NCI-H748 (cell line): ENCODE data around the gene GDF15.
A peak's percentile ranks its signal among the peaks of the same experiment; 100 is the strongest.
"Not testable (repeated sequence)": the region's sequence is repeated elsewhere in the genome, so short reads cannot be mapped to it uniquely, and the experiment has no call there.

Source experiments
- DNase-seq: peaks from one replicate; lab custom pipeline; 2025; ENCODE audit not compliant: unreplicated experiment; lab: John Stamatoyannopoulos, UW

The GDF15 gene, protein sequence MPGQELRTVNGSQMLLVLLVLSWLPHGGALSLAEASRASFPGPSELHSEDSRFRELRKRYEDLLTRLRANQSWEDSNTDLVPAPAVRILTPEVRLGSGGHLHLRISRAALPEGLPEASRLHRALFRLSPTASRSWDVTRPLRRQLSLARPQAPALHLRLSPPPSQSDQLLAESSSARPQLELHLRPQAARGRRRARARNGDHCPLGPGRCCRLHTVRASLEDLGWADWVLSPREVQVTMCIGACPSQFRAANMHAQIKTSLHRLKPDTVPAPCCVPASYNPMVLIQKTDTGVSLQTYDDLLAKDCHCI

DNA sequence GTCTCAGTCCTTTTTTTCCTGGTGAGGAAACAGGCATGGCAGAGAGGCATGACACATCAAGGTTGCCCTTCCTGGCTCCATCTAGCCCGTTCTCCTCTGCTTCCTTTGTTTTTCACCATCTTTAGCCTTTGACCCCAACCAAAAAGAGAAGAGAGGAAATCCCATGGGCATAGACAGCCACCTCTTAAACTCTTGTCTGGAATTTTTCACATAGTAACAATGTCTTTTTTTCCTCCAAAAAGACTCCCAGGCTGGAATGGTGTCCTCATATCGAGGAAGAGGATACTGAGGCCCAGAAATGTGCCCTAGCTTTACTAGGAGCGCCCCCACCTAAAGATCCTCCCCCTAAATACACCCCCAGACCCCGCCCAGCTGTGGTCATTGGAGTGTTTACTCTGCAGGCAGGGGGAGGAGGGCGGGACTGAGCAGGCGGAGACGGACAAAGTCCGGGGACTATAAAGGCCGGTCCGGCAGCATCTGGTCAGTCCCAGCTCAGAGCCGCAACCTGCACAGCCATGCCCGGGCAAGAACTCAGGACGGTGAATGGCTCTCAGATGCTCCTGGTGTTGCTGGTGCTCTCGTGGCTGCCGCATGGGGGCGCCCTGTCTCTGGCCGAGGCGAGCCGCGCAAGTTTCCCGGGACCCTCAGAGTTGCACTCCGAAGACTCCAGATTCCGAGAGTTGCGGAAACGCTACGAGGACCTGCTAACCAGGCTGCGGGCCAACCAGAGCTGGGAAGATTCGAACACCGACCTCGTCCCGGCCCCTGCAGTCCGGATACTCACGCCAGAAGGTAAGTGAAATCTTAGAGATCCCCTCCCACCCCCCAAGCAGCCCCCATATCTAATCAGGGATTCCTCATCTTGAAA, at the start of gene GDF15:
Gene GDF15 (plus strand): TSS at position 484 of the 868 bp plus-strand sequence. CDS start 32 bp downstream, at position 516.
- peak; percentile 47 for DNase-seq

DNA sequence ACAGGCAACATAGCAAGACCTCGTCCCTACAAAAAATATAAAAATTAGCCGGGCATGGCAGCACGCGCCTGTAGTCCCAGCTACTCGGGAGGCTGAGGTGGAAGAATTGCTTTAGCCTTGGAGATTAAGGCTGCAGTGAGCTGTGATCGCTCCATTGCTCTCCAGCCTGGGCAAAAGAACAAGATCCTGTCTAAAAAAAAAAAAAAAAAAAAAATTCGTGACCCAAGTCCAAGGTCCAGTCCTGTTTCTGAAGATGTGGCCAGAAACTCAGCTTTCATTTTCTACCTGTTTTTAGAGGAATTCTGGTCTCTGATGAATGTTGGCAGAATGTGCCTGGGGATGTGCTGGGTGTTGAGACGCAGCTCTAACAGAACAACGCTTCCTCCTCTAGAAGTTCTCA, 47.4 kb upstream of the GDF15 start:
- no peak for DNase-seq

DNA sequence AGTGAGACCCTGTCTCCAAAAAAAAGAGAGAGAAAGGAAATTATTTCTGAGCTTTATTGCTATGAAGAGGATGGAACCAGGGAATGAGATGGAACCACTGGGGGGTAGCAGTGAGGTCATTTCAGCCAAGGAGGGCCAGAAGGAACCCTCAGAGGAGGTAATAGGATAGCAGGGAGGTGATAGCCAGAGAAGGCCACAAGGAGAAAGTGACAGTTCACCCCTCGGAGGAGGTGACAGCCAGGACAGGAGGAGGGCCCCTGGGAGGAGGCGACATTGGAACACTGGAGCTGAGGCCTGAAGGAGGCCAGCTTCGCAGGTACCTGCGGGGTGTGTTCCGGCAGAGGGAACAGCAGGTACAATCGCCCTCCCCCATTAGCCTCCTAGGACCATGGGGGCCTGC, 46.2 kb upstream of the GDF15 start:
- no peak for DNase-seq

DNA sequence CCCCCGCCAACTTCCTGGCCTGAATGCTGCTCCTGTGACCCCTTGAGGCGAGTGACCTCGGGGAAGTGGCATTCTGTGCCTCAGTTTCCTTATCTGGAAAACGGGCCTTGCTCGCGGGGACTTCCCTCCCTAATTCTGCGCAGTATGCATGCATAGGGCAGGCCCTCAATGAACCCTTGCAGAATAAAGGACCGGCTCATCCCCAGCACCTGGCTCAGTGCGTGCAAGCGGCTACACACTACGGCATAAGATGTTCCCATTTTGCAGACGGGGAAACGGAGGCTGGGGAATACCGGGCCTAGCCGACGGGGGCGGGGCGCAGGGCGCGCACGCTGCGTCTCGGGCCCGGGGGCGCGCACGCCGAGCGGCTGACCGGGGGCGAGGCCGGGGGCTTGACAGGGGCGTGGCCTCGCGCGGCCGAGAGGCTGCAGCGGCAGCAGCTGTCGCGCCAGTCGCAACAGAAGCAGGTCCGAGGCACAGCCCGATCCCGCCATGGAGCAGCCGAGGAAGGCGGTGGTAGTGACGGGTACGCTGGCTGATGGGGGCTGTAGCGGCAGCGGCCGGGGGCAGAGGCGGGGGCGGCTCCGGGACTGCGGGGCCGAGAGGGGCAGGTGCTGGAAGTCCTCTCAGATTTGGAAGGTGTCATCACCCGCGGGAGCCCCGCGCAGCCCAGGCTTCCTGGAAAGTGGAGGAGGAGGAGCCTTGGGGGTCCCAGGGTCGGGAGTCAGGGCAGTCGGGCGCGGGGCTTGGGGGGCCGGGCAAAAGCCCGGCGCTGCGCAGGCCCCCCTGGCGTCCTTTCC, 45.6 kb upstream of the GDF15 start, which contains the start of gene PGPEP1:
Gene PGPEP1 (plus strand): TSS at position 409 of the 800 bp plus-strand sequence. CDS start 84 bp downstream, at position 493.
- peak; percentile 60 for DNase-seq

DNA sequence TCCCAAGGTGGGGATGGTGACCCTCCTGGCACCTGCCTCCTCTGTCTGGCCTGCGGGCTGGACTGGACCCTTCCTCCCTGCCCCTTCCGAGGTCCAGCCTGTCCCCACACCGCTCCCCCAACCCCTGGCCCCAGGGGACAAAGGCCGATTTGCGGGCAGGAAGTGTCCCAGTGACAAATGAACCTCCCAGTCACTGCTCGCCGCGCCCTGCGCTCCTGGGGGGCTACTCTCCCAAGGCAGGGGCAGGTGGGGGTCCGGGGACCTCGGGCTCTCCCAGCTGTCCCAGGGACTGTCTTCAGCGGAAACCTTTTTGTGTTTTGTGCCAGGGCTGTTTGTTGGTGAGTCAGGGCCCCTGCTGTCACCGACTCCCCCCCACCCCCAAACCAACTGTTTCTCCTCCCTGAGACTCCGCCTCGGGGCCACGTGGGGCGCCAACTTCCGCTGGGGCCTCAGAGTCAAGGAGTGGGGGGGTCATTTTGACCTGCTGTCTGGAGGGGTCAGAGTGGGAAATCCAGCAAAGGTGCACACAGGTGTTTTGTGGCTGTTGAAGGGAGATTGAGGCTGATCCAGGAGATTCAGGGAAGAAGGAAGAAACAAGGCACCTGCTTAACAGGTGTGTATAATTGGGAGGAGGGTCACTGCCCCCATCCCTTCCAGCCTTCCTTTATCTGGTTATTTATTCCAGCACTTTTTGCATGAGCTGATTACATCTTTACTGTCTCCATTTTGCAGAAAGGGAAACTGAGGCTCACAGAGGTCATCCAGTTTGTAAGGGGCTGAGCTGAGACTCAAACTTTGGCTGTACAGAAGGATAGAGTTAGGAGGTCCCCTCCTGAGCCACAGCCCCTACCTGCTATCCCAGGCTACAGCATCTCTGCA, 44.7 kb upstream of the GDF15 start:
- DNase-seq: peak; percentile 30

DNA sequence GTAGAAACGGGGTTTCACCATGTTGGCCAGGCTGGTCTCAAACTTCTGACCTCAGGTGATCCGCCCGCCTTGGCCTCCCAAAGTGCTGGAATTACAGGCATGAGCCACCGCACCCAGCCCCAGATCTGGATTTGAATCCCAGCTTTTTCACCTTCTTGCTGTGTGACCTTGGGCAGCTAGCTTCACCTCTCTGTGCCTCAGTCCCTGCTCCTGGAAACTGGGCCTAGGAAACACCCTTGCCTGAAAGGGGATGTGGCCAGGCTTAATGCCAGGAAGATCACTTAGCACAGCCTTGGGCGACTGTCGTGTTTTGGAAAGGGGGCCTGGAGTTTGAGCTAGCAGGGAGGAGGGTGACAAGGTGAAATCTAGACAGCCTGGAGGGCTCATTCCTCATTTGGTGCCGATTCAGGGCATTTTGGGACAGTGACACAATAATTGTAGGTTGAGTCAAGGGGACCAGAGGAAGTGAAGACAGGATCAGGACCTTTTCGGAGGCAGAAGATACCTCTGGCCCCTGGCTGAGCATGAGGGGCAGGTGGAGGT, 43.8 kb upstream of the GDF15 start:
- DNase-seq: no peak

DNA sequence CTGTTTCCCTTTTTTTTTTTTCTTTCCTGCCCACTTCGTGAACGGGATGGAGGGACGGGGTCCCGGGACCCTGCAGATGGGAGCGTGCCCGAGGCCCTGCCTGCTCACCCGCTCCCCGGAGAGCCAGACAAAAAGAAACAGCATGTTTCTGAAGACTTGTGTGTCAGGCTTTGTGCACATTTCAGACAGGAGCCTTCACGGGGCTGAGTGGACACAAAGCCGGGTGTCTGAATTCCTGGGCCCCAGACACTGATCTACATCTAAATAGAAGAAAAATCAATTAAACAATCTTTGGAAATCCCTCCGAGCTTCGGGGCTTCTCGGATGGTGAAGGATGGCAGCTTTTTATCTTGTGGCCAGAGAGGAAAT, 41.4 kb upstream of the GDF15 start:
- no peak for DNase-seq

DNA sequence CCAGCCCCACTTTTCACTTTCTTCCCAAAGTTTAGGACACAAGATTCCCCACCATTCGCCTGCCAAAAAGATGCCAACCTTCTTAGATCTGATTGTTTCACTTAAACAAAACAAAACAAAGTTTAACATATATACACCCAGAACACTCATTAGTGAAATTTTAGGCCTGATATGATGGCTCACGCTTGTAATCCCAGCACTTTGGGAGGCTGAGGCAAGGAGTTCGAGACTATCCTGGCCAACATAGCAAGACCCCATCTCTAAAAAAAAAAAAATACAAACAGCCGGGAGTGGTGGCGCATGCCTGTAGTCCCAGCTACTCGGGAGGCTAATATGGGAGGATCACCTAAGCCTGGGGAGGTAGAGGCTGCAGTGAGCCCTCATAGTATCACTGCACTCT, 40.7 kb upstream of the GDF15 start:
- no peak for DNase-seq

DNA sequence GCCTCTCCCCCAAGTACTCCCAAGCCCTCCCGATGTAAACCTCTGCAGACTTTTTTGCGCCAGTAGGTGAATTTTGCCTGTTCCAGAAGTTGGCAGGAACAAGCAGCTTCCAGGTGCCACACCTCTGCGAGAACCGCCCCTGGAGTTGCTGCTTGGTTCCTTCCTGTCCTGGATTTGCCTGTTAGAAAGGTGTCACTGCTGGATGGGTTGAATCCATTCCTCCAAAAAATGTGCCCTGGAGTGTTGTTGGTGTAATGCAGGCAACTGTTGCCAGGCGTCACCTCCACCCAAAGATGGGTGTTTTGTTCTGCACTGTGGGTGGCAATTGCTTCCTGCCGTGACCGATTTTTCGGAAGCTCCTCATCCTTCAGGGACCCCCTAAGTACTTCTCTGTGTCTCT, 39.9 kb upstream of the GDF15 start:
- DNase-seq: peak; percentile 30

DNA sequence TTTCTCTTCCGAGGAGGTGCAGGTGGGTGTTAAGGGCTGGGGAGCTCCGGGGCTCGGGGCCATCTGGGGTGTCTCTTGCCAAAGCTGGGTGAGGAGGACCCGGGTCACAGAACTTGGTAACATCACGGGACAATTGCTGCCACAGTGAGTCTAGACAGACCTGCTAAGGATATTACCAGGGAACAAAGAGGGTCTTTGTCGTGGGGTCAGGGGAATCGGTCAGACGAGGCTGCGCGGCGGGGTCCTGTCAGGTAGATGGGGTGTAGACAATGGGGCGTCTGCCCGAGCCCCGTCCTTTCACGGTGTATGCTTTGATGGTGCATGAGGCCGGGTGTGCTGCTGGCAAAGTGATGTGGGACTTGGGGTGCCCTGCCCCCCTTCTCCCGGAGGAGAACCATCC, 37.8 kb upstream of the GDF15 start:
- DNase-seq: no peak

DNA sequence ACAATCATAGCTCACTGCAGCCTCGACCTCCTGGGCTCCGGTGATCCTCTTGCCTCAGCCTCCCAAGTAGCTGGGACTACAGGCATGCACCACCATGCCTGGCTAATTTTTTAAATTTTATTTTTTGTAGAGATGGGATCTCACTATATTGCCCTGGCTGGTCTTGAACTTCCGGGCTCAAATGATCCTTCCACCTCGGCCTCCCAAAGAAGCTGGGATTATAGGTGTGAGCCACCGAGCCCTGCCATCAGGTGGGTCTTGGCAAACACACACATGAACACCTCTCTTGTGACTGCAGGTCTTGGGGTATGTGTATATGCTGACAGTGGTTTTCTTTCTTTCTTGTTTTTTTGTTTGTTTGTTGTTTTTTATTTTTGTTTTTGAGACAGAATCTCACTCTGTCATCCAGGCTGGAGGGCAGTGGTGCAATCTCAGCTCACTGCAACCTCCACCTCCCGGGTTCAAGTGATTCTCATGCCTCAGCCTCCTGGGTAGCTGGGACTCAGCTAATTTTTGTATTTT, 37.1 kb upstream of the GDF15 start:
- not testable (repeated sequence) for DNase-seq

DNA sequence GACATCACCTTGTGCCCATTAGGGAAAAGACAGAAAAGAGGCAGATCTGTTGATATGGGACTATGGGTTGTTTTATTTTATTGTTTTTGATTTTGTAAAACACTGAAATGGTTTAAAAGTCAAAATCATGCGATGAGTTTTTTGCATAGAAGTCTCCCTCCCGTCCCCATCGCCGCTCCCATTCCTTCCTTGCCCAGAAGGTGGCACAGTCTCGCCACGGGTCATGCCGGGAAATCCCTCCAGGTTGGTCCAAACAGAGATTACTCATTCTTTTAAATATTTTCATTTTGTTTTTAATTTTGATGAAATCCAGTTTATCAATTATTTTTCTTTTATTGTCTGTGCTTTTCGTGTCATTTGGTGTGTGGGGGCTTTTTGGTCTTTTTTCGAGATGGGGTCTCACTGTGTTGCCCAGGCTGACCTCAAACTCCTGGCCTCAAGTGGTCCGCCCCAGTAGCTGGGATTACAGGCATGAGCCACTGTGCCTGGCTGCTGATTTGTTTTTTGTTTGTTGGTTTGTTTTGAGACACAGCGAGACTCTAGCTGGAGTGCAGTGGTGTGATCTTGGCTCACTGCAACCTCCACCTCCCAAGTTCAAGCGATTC, 36.3 kb upstream of the GDF15 start:
- DNase-seq: peak; percentile 22

DNA sequence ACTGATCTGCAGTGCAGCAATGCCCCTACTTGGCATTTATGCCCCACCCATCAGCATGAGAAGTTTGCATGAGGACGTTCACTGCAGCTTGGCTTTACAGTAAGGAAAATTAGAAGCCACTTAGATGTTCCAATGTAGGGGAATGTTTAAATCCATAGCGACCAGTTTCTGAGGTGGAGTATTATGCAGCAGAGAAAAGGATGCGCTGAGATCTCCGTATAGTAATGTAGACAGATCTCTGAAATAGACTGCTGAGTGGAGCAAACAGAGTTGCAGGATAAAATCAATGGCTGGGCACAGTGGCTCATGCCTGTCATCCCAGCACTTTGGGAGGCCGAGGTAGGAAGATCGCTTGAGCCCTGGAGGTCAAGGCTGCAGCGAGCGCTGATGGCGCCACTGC, 35.5 kb upstream of the GDF15 start:
- no peak for DNase-seq

DNA sequence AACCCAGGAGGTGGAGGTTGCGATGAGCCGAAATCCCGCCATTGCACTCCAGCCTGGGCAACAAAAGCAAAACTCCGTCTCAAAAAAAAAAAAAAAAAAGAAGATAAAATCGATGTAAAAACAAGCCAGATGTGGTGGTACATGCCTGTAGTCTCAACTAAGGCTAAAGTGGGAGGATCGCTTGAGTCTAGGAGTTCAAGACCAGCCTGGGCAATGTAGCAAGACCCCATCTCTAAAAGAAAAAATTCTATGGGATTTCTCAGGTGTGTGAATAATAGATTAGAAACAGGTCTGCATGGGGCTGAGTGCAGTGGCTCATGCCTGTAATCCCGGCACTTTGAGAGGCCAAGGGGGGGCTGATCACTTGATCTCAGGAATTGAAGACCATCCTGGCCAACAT, 34.4 kb upstream of the GDF15 start:
- no peak for DNase-seq

DNA sequence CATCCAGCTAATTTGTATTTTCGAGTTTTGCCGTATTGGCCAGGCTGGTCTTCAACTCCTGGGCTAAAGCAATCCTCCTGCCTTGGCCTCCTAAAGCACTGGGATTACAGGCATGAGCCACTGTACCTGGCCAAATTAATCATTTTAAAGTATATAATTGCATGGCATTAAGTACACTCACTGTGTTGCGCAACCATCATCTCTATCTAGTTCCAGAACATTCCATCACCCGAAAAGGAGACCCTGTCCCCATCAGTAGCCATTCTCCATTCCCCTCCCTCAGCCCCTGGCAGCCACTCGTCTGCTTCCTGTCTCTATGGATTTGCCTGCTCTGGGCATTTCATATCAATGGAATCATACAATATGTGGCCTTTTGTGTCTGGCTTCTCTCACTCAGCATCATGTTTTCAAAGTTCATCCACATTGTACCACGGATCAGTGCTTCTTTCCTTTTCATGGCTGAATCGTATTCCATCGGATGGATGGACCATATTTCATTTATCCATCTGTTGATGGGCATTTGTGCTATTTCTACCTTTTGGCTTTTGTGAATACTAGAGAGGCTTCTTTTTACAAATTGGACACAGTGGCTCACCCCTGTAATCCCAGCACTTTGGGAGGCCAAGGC, 32.5 kb upstream of the GDF15 start:
- no peak for DNase-seq

DNA sequence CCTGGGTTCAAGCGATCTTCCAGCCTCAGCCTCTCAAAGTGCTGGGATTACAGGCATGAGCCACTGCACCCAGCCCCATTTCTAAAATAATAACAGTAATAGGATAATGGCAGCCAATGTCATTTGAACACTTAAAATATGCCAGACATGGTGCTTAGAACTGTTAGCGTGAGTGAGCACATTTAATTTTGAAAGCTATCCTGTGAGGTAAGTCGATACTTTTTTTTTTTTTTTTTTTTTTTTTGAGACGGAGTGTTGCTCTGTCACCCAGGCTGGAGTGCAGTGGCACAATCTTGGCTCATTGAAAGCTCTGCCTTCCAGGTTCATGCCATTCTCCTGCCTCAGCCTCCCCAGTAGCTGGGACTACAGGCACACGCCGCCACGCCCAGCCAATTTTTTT, 31.2 kb upstream of the GDF15 start:
- not testable (repeated sequence) for DNase-seq

DNA sequence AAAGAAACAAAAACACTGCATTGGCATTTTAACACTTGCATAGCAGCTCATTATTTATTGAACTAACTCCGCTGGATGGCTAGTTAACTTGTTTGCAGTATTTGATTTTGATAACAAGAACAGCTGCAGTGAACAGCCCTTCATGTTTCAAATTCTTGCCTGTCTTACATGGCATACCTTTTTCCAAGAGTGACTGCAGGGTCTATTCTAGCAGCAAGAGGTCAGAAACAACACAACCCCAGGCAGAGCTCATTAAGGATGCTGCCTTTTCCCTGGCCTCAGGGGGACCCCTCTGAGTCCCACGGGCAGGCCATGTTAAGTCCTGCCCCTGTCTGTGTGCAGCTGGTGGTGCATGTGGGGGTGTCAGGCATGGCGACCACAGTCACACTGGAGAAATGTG, 28.9 kb upstream of the GDF15 start:
- DNase-seq: no peak

DNA sequence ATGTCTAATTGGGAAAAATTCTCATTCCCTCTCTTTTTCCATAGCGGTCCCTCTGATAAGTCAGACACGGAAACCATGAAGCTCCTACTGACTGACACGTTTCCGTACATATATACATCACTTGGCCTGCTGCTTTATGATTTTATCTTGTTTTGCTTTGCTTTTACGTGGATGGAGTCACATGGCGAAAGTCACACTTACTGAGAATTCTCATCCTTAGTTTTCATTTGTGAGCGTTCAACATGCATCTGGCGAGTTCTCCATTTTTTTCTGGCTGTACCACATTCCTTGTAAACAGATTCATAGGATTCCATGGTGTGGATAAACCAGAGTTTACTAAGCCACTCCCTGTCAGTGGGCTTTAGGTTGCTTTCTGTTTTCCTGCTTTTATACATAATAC, 24.3 kb upstream of the GDF15 start:
- no peak for DNase-seq

DNA sequence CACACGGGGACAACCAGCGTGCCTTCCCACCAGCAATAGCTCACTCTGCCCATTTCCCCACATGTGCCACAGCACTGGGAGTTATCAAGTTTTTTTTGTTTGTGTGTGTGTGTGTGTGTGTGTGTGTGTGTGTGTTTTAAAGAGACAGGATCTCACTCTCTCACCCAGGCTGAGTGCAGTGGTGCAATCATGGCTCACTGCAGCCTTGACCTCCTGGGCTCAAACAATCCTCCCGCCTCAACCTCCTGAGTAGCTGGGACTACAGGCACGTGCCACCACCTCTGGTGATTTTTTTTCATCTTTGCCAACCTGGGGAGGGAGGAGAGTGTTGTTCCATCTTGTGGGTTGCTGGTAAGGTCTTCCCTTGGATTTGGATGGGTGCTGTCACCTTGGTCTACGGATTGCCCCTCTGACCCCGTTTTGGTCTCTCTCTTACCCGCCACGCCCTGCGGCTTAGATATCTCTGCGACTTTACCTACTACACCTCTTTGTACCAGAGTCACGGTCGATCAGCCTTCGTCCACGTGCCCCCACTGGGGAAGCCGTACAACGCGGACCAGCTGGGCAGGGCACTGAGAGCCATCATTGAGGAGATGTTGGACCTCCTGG, 22.9 kb upstream of the GDF15 start:
- DNase-seq: no peak
